ENCODE results near the gene ZNF485. TPM values are rescaled to one million over a fixed set of nuclear protein-coding genes. Genes with fewer than 3 reads are reported as not detected.

Gene ZNF485
- total and polyA plus RNA-seq, 2 of the 8 experiments (the other 6 are each of a cell fraction or from before 2014, with no cell fraction given) = 2.5 to 8.2 TPM

DNA sequence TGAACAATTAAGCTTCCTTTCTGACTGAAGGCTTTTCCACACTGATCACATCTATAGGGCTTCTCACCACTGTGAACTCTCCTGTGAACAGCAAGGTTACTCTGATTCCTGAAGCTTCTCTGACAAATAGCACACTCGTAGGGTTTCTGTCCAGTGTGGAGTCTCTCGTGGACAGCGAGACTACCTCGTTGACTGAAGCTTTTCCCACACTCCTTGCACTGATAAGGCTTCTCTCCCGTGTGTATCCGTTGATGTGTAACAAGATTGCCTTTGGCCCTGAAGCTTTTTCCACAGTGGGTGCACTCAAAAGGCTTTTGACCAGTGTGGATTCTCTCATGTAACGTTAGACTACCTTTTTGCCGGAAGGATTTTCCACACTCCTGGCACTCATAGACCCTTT is 38.0 kb downstream of the ZNF485 start (continued):
- TF ChIP-seq, protein P1, sequence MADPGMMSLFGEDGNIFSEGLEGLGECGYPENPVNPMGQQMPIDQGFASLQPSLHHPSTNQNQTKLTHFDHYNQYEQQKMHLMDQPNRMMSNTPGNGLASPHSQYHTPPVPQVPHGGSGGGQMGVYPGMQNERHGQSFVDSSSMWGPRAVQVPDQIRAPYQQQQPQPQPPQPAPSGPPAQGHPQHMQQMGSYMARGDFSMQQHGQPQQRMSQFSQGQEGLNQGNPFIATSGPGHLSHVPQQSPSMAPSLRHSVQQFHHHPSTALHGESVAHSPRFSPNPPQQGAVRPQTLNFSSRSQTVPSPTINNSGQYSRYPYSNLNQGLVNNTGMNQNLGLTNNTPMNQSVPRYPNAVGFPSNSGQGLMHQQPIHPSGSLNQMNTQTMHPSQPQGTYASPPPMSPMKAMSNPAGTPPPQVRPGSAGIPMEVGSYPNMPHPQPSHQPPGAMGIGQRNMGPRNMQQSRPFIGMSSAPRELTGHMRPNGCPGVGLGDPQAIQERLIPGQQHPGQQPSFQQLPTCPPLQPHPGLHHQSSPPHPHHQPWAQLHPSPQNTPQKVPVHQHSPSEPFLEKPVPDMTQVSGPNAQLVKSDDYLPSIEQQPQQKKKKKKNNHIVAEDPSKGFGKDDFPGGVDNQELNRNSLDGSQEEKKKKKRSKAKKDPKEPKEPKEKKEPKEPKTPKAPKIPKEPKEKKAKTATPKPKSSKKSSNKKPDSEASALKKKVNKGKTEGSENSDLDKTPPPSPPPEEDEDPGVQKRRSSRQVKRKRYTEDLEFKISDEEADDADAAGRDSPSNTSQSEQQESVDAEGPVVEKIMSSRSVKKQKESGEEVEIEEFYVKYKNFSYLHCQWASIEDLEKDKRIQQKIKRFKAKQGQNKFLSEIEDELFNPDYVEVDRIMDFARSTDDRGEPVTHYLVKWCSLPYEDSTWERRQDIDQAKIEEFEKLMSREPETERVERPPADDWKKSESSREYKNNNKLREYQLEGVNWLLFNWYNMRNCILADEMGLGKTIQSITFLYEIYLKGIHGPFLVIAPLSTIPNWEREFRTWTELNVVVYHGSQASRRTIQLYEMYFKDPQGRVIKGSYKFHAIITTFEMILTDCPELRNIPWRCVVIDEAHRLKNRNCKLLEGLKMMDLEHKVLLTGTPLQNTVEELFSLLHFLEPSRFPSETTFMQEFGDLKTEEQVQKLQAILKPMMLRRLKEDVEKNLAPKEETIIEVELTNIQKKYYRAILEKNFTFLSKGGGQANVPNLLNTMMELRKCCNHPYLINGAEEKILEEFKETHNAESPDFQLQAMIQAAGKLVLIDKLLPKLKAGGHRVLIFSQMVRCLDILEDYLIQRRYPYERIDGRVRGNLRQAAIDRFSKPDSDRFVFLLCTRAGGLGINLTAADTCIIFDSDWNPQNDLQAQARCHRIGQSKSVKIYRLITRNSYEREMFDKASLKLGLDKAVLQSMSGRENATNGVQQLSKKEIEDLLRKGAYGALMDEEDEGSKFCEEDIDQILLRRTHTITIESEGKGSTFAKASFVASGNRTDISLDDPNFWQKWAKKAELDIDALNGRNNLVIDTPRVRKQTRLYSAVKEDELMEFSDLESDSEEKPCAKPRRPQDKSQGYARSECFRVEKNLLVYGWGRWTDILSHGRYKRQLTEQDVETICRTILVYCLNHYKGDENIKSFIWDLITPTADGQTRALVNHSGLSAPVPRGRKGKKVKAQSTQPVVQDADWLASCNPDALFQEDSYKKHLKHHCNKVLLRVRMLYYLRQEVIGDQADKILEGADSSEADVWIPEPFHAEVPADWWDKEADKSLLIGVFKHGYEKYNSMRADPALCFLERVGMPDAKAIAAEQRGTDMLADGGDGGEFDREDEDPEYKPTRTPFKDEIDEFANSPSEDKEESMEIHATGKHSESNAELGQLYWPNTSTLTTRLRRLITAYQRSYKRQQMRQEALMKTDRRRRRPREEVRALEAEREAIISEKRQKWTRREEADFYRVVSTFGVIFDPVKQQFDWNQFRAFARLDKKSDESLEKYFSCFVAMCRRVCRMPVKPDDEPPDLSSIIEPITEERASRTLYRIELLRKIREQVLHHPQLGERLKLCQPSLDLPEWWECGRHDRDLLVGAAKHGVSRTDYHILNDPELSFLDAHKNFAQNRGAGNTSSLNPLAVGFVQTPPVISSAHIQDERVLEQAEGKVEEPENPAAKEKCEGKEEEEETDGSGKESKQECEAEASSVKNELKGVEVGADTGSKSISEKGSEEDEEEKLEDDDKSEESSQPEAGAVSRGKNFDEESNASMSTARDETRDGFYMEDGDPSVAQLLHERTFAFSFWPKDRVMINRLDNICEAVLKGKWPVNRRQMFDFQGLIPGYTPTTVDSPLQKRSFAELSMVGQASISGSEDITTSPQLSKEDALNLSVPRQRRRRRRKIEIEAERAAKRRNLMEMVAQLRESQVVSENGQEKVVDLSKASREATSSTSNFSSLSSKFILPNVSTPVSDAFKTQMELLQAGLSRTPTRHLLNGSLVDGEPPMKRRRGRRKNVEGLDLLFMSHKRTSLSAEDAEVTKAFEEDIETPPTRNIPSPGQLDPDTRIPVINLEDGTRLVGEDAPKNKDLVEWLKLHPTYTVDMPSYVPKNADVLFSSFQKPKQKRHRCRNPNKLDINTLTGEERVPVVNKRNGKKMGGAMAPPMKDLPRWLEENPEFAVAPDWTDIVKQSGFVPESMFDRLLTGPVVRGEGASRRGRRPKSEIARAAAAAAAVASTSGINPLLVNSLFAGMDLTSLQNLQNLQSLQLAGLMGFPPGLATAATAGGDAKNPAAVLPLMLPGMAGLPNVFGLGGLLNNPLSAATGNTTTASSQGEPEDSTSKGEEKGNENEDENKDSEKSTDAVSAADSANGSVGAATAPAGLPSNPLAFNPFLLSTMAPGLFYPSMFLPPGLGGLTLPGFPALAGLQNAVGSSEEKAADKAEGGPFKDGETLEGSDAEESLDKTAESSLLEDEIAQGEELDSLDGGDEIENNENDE (IDR thresholded peaks at IDR 0.05; ENCODE audit: insufficient replicate concordance, low read length) = no peak
- TF ChIP-seq, protein P2, sequence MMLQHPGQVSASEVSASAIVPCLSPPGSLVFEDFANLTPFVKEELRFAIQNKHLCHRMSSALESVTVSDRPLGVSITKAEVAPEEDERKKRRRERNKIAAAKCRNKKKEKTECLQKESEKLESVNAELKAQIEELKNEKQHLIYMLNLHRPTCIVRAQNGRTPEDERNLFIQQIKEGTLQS (IDR thresholded peaks at IDR 0.05; ENCODE audit: insufficient read depth, low read depth, low read length) = no peak
- TF ChIP-seq HDAC2 (IDR thresholded peaks at IDR 0.05; ENCODE audit: borderline replicate concordance in 1 of 2, low read depth in 2 of 2, low read length in 2 of 2) = no peak
- TF ChIP-seq TAF7 (optimal IDR thresholded peaks at IDR 0.05; ENCODE audit: borderline replicate concordance, low read depth, low read length) = no peak
- TF ChIP-seq JUND (IDR thresholded peaks at IDR 0.05; ENCODE audit: low read length) = no peak

Measured in H1 (cell line).